Measurements from ENCODE around the gene VPS37C. TPM values are rescaled to one million over a fixed set of nuclear protein-coding genes. Genes with fewer than 3 reads are reported as not detected.
A peak's percentile ranks its signal among the peaks of the same experiment; 100 is the strongest.

The VPS37C gene
- total RNA-seq, 1 experiment from 2014 or later, result 19.0 TPM

DNA sequence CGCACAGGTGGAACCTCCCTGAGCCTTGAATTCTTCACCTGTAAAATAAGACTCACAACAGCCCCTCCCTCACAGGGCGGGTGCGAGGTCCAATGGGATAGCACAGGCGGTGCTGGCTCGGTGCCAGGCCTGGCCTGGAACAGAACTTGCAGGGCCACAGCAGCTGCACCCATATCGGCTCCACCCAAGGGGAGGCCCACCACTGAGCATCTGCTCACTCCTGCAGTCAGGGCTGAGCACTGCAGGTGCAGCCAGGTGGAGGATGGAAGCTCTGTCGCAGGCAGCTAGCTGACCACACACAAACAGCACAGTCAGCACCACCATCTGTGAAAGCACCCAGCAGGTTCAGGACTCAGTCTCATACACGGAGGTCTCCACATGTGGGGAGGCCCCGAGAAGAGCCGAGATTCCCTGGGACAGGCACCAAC lies 19.6 kb downstream of the VPS37C start:
- no peak overlapping the region for H3K4ac ChIP-seq (ENCODE audit: low read depth, low read length)
- no CpG with 5 or more reads among the region's 10 CpGs for WGBS (ENCODE audit: extremely low coverage, insufficient read length, low lambda C conversion rate)
- Mint-ChIP-seq H3K9me3 (no peaks in the 10 kb centered on the region), H3K27ac (no peak overlapping the region), H3K36me3 (ENCODE audit: insufficient read depth in 1 of 3, low read depth in 3 of 3) (peaks cover 4 to 14% (median 10%) of the 10 kb centered on the region in 3 experiments; a peak in 6 of 7 replicates), H3K4me3 (no peak overlapping the region), H3K4me1 (peaks cover 7 to 23% of the 10 kb centered on the region in 2 experiments; a peak in 3 of 4 replicates), H3K27me3 (ENCODE audit: low read depth) (no peaks in the 10 kb centered on the region)
- no peaks in the 10 kb centered on the region for H3K79me2 ChIP-seq (ENCODE audit: insufficient read depth, low read length)
- no peak overlapping the region for H2BK15ac ChIP-seq (ENCODE audit: low read depth, low read length)
- no peak overlapping the region; the same call in 1 of the 2 replicates for H3K14ac ChIP-seq (ENCODE audit: insufficient read depth, low read length)
- TF ChIP-seq, protein P1, sequence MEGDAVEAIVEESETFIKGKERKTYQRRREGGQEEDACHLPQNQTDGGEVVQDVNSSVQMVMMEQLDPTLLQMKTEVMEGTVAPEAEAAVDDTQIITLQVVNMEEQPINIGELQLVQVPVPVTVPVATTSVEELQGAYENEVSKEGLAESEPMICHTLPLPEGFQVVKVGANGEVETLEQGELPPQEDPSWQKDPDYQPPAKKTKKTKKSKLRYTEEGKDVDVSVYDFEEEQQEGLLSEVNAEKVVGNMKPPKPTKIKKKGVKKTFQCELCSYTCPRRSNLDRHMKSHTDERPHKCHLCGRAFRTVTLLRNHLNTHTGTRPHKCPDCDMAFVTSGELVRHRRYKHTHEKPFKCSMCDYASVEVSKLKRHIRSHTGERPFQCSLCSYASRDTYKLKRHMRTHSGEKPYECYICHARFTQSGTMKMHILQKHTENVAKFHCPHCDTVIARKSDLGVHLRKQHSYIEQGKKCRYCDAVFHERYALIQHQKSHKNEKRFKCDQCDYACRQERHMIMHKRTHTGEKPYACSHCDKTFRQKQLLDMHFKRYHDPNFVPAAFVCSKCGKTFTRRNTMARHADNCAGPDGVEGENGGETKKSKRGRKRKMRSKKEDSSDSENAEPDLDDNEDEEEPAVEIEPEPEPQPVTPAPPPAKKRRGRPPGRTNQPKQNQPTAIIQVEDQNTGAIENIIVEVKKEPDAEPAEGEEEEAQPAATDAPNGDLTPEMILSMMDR (conservative IDR thresholded peaks at IDR 0.05), result 0 out of 3 replicates have a peak, but pooled peaks have one; percentile 17
- no peaks in the 10 kb centered on the region for H3K79me1 ChIP-seq (ENCODE audit: insufficient read depth, low read depth, low read length, poor library complexity, severe bottlenecking)
- no peak overlapping the region for H3K18ac ChIP-seq (ENCODE audit: insufficient read length, low read depth, low read length)
- DNase-seq, result no peak
- H3K27me3 ChIP-seq (ENCODE audit: insufficient read depth, low read length), result no peaks in the 10 kb centered on the region
- no peak overlapping the region for H3K4me2 ChIP-seq (ENCODE audit: insufficient read depth, insufficient read length, low read length)
- H2BK120ac ChIP-seq (ENCODE audit: low read depth, low read length, poor library complexity, severe bottlenecking), result no peak overlapping the region
- no peak overlapping the region for H2AK5ac ChIP-seq (ENCODE audit: insufficient read length, low read length)
- no peak overlapping the region for H2BK20ac ChIP-seq (ENCODE audit: low read depth, low read length, poor library complexity, severe bottlenecking)
- no peak overlapping the region for H3T11ph ChIP-seq (ENCODE audit: low read length)
- no peak overlapping the region for H2BK5ac ChIP-seq (ENCODE audit: insufficient read length, low read length)
- no peaks in the 10 kb centered on the region for H3K9me3 ChIP-seq (ENCODE audit: control insufficient read depth, low read depth, low read length)
- no peak overlapping the region for H3K23ac ChIP-seq (ENCODE audit: insufficient read length, low read depth, low read length)
- no peak overlapping the region for H2AFZ ChIP-seq (ENCODE audit: low read length)
- no peaks in the 10 kb centered on the region for H3K23me2 ChIP-seq (ENCODE audit: insufficient read length, low read depth, low read length, poor library complexity, severe bottlenecking)
- no peaks in the 10 kb centered on the region for H4K20me1 ChIP-seq (ENCODE audit: control insufficient read depth, insufficient read depth, insufficient read length)
- no peak overlapping the region for H4K8ac ChIP-seq (replicated peaks; ENCODE audit: insufficient read length, low read depth, low read length)
- H3K9ac ChIP-seq (ENCODE audit: extremely low read depth, insufficient read length, low read length), result no peak overlapping the region
- no peak overlapping the region for H4K5ac ChIP-seq (ENCODE audit: insufficient read length, low read depth, low read length)
- no peak overlapping the region for H3K56ac ChIP-seq (ENCODE audit: insufficient read length, low read depth, low read length)
- H3K4me1 ChIP-seq (ENCODE audit: insufficient read depth, low read length), result no peaks in the 10 kb centered on the region
- H2BK12ac ChIP-seq (ENCODE audit: insufficient read length, low read depth, low read length), result no peak overlapping the region
- H4K91ac ChIP-seq (ENCODE audit: insufficient read length, low read depth, low read length), result no peak overlapping the region
- H3K27ac ChIP-seq (ENCODE audit: insufficient read length, low read depth, low read length), result no peak overlapping the region
